NCI-H524 (cell line): Measurements from ENCODE around the gene AURKAIP1.
"Not testable (repeated sequence)": the region's sequence is repeated elsewhere in the genome, so short reads cannot be mapped to it uniquely, and the experiment has no call there.

Experiments
- DNase-seq, 2 experiments: peaks; one replicate each; lab custom pipeline; 2025; lab: John Stamatoyannopoulos, UW

The AURKAIP1 gene

DNA sequence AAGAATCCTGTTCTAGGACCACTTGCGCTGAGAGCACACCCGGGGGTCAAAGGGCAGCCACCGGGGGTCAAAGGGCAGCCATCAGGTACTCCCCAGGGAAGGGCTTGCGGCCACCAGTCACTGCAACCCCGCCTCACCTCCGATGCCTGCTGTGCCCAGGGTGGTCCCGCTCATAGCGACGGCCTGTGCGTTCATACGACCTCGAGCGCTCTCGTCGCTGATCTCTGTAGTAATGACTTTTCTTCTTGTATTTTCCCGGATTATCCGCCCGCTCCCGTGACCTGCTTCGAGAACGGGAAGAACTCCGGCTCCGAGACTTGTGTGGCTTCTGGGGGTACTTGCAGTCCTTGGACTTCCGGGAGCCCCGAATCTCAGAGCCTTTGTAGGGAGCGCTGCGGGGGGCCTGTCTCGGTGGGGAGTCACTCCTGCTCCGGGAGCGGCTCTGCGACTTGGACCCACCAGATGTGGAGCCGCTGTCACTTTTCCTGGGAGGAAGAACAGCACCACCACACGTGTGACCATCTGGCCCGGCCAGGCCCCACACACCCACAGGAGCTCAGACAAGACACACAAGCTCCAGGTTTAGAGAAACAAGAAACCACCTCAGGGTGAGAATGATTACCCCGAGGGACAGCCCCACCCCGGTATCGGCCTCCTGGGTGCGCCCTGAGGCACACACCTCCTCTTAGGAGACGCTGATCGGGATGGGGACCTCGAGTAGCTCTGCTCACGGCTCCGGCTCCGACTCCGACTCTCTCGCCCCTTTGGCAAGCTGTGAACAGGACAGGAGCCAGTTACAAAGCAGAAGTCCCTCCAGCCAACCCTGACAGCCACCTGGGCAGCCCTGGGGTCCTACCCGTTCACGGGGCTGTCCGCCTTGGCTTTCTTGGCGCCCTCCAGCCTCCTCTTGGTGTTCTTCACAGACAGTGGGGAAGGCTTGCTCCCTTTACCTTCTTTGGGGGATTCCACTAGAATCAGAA, 12.4 kb upstream of the AURKAIP1 start:
- DNase-seq: no peak

DNA sequence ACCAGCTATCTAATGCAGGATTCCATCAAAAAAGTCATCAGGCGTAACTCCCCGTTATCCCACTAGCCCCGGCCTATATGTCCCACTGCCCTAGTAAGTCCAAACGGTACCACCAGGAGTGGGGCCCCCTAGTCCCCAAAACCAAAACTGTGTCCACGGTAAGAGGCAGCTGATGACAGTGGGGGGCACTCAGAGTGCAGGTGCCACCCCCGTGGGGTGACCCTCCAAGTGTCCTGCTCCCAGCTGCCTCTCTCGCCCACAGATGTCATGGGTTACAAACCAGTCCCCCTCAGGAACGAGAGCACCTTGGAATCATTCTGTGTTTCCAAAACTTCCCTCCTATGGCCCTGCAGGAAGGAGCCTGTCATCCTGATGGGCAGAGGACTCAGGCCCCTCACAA, 10.9 kb upstream of the AURKAIP1 start:
- no peak for DNase-seq

DNA sequence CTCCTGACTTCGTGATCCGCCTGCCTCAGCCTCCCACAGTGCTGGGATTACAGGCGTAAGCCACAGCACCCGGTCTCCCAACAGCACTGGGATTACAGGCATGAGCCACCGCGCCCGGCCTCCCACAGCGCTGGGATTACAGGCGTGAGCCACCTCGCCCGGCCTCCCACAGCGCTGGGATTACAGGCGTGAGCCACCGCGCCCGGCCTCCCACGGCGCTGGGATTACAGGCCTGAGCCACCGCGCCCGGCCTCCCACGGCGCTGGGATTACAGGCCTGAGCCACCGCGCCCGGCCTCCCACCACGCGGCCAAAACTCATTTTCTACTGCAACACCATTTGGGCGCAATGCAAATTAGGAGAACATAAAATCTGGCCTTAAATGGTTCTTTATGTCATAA, 10.3 kb upstream of the AURKAIP1 start:
- DNase-seq: not testable (repeated sequence)

DNA sequence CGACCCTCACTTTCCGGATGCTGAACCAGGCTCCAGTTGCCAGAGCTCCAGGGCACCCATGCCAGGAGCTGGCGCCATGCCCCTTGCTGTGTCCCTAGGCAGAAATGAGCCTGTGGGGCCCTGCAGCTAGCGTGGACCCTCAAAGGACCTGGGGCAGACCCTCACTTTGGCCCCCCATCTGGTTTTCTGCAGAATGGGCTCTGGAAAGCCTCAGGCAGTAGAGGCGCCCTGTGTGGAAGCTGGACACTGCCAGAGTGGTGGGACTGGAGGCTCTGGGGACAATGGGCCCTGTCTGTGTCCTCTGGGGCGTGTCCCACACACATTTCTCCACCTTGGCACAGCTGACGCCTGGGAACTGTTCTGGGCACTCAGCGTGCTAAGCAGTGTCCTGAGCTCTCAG, 6.3 kb upstream of the AURKAIP1 start:
- no peak for DNase-seq

DNA sequence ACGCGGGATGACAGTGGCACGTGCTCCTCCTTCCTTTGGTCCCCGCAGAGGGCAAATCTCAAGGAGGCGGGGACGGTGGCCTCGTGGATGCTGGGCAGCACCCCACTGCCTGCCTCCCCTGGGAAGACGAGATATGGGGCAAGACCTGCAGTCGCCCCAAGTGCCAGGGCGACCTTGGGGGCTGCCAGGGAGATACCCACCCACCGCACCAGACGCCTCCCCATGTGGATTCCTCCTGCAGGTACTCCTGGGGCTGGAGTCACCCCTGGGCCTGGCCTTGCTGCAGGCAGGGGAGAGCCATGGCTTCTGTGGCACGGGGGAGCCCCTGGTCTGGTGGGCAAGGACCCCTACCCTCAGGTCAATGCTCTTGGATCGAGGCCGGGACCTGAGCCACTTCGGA, 5.9 kb upstream of the AURKAIP1 start:
- DNase-seq: no peak

DNA sequence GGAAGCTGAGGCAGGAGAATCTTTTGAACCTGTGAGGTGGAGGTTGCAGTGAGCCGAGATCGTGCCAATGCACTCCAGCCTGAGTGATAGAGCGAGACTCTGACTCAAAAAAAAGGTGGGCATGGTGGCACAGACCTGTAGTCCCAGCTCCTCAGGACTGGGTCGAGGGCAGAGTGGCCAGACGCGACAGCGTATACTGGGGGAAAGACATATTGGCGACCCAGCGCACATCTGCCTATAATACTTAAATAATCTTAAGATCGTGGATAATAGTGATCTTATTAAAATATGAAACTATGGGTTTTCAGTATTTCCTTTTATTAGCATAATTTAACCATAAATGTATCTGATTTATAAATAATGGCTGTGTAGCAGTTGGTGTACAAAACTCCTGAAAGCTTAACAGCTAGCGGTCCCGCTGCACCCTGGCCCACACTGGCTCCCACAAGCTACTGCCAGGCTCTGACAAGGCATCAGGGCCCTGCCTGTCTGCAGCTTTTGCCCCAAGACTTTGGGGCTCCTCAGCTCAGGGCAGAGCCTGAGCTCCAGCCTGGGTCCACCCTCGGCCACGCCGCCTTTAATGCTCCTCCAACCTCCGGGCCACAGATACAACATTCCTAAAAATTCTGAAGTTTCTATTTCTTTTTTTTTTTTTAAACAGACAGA, 2.7 kb upstream of the AURKAIP1 start:
- DNase-seq: no peak

DNA sequence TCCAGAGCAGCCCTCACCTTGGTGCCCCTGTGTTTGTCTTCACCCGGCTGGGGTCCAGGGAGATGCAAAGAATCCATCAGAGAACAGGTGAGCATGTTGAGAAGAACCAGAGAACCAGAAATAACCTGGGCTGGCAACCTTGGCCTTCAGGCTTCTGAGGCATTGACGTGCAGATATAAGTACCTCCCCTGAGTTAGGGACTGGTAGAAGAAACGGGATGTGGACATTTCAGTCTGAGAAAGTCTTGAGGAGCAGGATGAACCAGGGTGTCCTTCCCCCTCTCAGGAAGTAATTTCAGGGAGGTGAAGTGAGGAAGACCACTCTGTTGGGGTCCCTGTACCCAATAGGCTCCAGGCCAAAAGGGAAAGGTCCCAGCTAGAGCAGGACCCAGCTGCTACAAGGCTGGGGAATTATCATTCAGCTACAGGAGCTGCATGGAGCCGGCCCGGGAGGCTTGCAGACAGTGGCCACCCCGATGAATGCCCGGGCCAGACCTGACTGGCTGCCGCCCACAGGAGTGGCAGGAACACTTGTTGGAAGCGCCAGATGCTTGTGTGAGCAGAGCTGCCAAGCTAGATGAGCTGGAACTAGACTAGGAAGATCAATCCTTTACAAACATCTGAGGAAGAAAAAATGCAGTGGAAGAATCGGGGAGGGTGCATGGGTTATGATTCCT, 1.7 kb upstream of the AURKAIP1 start:
- DNase-seq: no peak

DNA sequence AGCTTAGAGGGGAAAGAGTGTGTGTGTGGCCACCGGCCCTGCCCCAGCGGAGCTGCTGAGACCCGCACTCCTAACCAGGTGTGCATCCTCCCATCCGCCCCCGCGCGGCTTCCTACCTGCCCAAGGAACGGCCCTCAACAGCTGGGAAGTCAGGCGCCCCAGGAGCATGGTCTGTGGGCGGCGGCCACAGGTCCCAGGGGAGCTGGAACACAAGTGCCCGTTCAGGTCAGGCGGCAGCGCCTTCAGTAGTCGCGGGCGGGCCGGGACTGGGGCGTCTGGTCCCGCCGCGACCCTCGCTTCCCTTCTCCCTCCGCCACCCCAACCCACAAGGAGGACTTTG, 448 bp downstream of the AURKAIP1 start:
- DNase-seq: no peak

DNA sequence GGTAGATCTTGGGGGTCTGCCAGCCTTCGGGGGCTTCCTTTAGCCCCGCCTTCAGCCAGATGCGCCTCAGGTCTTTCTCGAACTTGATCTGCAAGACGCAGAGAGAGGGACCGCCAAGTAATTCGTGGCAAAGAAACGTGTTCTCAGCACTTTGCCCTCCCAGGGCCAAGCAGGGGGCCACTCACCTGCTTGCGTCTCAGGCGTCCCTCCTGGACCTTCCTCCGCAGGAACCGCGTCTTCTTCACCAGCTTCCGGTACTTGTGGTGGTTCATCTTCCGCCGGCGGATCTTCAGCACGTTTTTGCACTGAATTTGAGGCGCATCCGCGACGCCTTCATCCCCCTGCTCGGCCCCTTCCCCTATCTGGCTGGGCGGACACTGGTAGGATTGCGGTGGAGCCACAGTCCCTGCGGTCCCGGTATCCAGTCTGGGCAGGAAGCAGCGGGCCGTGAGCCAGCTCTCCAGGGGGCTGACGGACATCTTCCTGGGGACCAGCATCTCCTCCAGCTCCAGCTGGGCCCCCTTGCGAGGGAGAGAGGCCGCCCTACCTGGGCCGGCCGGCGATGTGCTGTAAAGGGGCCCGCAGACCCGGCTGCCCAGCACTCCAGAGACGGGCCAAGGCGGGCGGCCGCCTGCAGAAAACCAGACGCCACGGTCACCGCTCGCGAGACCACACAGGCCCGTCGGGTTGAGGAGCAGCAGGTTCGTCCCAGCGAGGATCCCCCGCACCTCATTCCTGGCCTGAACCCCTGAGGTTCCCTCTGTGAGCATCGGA, 1.0 kb downstream of the AURKAIP1 start:
- DNase-seq: no peak

DNA sequence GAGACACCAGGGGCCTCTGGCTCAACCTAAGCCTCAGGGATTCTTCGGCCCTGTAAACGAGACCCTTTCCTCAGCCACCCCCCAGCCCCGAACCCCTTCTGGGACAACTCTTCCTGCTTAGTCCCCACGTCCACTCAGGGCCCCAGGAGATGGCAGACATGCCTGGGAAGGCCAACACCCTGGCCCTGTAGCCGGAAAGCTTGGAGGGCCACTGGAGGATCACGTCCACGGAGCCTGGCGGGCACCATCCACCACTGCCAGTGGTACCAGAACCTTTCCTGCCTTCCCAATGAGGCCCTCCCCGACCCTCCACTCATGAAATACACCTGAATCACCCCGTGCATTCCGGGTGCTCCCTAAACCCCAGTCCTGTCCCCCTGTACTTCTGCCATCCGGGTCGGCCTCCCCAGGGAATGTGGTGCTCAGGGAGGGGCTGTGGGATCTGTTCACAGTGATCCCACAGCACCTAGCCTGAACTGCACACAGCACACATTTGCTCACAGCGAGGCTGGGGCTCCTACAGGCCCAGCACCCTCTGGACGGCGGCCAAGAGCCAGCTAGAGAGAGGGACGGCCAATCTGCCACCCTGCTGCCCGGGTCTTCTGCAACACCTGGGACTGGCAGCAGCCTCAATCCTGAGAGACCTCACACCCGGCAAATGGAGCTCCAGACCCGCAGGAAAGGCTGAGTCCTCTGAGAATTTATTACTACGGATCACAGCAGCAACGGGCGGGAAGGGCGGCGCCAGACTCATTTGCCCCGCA, 1.8 kb downstream of the AURKAIP1 start:
- no peak for DNase-seq

DNA sequence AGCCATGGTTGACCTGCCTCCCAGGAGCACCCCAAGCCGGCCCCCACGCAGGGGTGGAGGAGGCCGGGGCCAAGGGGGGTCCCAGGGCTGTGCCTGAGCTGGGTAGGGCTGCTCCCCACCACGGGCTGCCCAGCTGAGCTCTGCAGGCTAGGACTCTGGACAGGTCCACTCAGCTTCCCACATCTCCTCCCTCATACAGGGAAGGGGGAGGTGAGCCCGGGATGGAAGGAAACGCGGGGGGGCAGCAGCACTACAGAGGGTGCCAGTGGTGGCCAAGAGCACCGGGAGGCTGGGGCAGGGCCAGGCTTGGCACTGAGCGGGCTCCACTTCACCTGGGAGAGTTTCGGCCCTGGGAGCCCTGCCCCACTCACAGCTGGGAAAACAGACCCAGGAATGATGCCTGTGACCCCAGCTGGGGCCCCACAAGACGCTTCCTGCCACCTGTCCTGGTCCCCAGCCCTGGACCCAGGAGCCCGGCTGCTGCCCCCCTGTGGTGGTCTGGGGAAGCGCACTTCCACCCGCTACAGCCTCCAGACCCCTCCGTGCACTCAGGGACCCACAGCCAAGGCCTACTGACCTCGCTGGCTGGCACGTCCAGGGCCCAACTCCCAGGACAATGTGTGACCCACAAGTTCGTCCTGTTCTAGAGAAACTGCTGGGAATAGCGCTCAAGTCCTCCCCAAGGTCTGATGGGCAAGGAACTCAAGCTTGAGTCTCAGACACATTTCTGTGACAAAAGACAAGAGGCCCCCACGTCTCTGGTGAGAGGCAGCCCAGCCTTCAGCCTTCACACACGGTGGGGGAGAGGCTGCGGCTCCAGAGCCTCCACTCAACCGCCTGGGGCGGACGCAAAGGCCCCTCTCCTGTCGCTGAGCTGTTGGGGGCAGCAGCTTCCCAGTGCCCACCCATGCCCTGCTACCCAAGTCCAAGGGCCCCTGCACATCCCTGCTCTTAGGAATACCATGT, 3.0 kb downstream of the AURKAIP1 start:
- peak in 1 of 2 experiments; percentile 40 for DNase-seq

DNA sequence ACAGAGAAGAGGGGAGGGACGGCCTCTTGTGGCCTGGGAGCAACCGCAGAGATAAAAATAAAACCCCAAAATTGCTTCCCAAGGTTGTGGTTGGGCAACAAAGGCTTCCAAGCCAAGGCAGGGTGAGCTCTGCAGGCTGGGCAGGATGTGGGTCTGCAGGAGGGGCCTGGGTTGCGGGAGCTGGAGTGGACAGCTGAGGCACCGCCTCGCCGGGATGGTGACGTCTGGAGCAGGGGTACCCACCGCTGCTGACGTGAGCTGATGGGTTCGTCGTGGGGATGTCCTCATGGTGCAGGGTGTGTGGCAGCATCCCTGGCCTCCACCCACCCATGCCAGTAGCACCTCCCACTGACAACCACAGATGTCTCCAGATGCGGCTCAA, 3.7 kb downstream of the AURKAIP1 start:
- DNase-seq: no peak

DNA sequence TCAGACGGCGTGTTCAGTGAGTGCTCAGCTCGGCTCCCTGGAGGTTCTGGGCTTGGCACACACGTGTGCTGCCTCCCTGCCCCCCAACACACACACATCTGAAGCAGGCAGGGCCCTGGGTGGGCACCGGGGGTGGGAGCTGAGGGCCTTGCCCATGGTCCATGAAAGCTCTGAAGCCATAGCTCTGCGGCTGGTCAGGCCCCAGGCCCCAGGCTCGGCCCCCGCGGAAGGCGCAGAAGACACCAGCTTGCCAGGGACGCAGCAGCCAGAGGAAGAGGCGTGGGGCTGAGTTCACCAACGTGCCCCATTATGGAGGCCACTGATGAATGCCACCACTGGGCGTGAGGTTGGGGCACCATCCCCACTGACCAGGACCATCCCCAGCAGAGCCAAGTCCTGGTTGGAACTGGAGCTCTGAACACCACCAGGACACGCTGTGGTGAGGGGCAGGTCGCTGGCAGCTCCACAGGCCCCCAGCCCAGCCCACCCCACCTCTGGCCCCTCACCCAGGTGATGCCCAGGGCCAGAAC, 4.2 kb downstream of the AURKAIP1 start:
- DNase-seq: no peak

DNA sequence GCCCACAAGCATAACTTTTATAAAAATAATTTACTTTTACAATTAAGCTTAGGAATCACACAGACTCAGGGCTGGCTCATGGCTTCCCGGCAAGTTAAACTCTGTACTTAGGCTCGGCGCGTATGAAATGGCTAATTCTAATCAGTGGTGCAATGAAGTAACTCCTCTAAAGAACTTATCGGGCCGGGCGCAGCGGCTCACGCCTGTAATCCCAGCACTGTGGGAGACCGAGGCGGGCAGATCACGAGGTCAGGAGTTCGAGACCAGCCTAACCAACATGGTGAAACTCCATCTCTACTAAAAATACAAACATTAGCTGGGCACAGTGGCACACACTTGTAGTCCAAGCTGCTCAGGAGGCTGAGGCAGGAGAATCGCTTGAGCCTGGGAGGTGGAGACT, 4.9 kb downstream of the AURKAIP1 start:
- not testable (repeated sequence) for DNase-seq

DNA sequence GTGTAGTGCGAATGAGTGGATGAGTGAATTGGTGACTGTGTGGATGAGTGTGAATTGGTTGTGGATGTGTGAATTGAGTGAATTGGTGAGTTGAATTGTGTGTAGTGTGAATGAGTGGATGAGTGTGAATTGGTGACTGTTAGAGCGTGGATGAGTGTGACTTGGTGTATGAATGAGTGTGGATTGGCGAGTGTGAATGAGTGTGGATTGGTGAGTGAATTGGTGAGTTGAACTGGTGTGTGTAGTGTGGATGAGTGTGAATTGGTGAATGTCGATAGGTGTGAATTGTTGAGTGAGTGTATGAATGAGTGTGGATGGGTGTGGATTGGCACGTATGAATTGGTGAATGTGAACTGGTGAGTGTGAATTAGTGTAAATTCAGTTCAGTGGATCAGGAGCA, 7.7 kb downstream of the AURKAIP1 start:
- no peak for DNase-seq

DNA sequence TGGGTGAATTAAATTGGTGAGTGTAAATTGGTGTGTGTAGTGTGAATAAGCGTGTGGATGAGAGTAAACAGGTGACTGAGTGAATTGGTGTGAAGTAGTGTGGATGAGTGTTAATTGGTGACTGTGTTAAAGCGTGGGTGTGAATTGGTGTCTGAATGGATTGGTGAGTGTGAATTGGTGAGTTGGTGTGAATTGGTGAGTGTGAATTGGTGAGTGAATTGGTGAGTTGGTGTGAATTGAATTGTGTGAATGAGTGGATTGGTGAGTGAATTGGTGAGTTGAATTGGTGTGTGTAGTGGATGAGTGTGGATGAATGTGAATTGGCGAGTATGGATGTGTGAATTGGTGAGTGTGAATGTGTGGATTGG, 8.3 kb downstream of the AURKAIP1 start:
- DNase-seq: no peak

DNA sequence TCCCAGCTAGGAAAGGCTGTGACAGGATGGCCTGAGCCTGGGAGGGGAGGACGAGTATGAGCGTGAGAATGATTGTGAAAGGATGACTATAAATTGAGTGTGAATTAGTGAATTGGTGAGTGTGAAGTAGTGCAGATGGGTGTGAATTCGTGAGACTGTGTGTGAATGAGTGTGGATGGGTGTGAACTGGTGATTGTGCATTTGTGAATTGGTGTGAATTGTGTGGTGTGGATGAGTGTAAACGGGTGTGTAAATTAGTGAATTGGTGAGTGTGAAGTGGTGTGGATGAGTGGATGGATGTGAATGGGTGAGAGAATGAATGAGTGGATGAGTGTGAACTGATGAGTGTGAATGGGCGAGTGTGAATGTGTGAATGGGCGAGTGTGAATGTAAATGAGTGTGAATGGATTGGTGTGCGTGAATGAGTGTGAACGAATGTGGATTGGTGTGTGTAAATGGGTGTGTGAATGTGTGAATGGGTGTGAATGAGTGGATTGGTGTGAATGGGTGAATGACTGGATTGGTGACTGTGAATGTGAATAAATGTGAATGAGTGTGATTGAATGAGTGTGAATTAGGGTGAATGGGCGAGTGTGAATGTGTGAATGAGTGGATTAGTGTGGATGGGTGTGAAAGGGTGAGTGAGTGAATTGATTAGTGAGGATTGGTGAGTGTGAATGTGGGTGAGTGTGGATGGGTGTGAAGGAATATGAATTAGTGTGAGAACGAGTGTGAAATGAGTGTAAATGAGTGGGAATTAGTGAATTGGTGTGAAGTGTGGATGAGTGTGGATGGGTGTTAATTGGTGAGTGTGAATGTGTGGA, 8.9 kb downstream of the AURKAIP1 start:
- DNase-seq: no peak

DNA sequence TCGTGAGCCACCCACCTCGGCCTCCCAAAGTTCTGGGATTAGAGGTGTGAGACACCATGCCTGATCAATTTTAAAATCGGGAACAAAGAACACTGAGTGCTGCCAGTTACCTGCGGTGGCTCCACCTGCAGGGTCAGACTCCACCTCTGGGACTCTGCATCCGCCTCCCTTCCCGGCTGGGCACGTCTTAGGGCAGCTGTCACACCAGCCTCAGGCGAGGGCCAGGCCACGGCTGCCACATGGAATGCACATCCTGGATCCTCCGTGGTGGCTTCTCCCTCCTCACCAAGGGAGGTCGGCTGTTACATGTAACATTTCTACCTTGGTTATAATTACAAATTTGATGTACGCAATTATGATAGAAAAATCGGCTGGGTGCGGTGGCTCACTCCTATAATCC, 10.7 kb downstream of the AURKAIP1 start:
- DNase-seq: no peak

DNA sequence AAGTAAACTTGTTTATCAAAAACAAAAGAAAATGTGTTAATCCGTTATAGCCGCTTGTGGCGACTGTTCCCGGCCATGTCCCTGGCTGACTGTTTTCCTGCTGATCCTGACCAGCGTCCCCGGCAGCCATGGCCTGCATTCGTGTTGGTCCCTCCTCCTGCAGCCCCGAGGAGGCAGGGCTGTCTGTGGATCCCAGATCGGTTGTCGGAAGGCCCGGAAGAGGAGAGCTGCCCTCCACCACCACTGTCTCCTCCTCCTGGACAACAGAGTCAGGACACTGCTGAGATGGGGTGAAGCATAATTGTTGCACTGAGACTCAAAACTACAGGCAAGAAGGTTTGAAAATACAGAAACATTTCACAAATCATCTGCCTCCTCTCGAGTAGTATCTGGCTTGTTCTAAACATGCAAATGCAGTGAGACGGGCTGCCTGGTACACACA, 13.0 kb downstream of the AURKAIP1 start:
- DNase-seq: no peak
